HCT116 (cell line): Measurements from ENCODE around the gene WDR76. TPM values are rescaled to one million over a fixed set of nuclear protein-coding genes. Genes with fewer than 3 reads are reported as not detected.

Experiments used
- ATAC-seq: fragments of 200-7000 bp; cut with Tn5 transposase; 2 replicates; pipeline ENCODE4 v1.9.1; 2020; ENCODE audit warnings: mild to moderate bottlenecking, moderate library complexity
- BruUV-seq: library from RNA; stranded (reverse); fragments of 400-500 nt; replicated peaks from 2 replicates; lab custom pipeline; 2021; lab: Mats Ljungman, UMichigan
- CTCF ChIA-PET: fragments of 300-600 bp; sonication (Branson Sonifier 250); formaldehyde crosslinking; loops from one replicate; lab custom pipeline; 2021; ENCODE audit warnings: antibody characterized with exemption; lab: Charles Lee
- POLR2A ChIA-PET: fragments of 300-600, 350-600 bp; sonication (Branson Sonifier 250); formaldehyde crosslinking; loops from one replicate; lab custom pipeline; 2021; ENCODE audit warnings: antibody characterized with exemption; lab: Charles Lee
- RAD21 ChIA-PET, 2 experiments: fragments of 300-600 bp; sonication (Branson Sonifier 250); formaldehyde crosslinking; loops; one replicate each; lab custom pipeline; 2023; ENCODE audit warnings: low total read pairs in 2 of 2; ENCODE audit not compliant: uncharacterized antibody in 2 of 2, unreplicated experiment in 2 of 2, low non-redundant PET in 1 of 2; lab: Charles Lee
- DNase-seq: peaks from one replicate; pipeline ENCODE4 v3.0.0-alpha.2; 2010; ENCODE audit warnings: low read depth, low spot score
- H2AFZ ChIP-seq: fragments of 200-600 bp; shearing (Covaris generic), sonication (generic); 2 replicates; pipeline ENCODE4 v1.6.1; 2017; ENCODE audit warnings: low read depth, mixed run types, mixed read lengths, antibody characterized with exemption, low read length; ENCODE audit not compliant: poor library complexity, severe bottlenecking
- H3K27ac ChIP-seq: 2 replicates; pipeline ENCODE4 v1.5.1; 2012; ENCODE audit warnings: low read depth, low read length
- H3K27me3 ChIP-seq: fragments of 200-600 bp; sonication (generic); 2 replicates; pipeline ENCODE4 v1.6.1; 2016; ENCODE audit warnings: mixed run types, low read length, mixed read lengths; ENCODE audit not compliant: insufficient read depth
- H3K36me3 ChIP-seq, 2 experiments: fragments of 200-500 bp in 1 of 2; fragments of 200-600 bp in 1 of 2; sonication (Bioruptor generic) in 1 of 2; sonication (generic) in 1 of 2; 2 replicates each; pipeline versions ENCODE4 v1.5.1 to v1.6.1; 2014 to 2016; ENCODE audit warnings: low read length in 2 of 2, inconsistent platforms in 1 of 2, mixed read lengths in 1 of 2, mixed run types in 1 of 2; ENCODE audit not compliant: insufficient read depth in 2 of 2, control insufficient read depth in 1 of 2
- H3K4me1 ChIP-seq, 2 experiments: fragments of 200-600 bp in 1 of 2; sonication (generic) in 1 of 2; 2 replicates each; pipeline versions ENCODE4 v1.5.1 to v1.6.1; 2012 to 2017; ENCODE audit warnings: low read length in 2 of 2, inconsistent platforms in 1 of 2, mild to moderate bottlenecking in 1 of 2, mixed read lengths in 1 of 2, mixed run types in 1 of 2, moderate library complexity in 1 of 2; ENCODE audit not compliant: insufficient read depth in 2 of 2, control insufficient read depth in 1 of 2
- H3K4me2 ChIP-seq: fragments of 200-600 bp; sonication (generic); 2 replicates; pipeline ENCODE4 v1.6.1; 2017; ENCODE audit warnings: mixed run types, low read length, mixed read lengths
- H3K4me3 ChIP-seq, 2 experiments: fragments of 200-600 bp in 1 of 2; sonication (generic) in 1 of 2; replicated peaks in 1 of 2; 2 replicates each; pipeline ENCODE4 v1.5.1; 2011 to 2016; ENCODE audit warnings: low read length in 2 of 2, control low read depth in 1 of 2, low read depth in 1 of 2, mild to moderate bottlenecking in 1 of 2, mixed read lengths in 1 of 2, mixed run types in 1 of 2
- H3K79me2 ChIP-seq: fragments of 200-600 bp; sonication (generic); 2 replicates; pipeline ENCODE4 v1.6.1; 2017; ENCODE audit warnings: mild to moderate bottlenecking, mixed run types, low read length, moderate library complexity, mixed read lengths; ENCODE audit not compliant: insufficient read depth
- H3K9ac ChIP-seq: fragments of 200-600 bp; sonication (generic); 2 replicates; pipeline ENCODE4 v1.6.1; 2016; ENCODE audit warnings: low read length, mixed read lengths
- H3K9me2 ChIP-seq: fragments of 200-600 bp; sonication (generic), shearing (Covaris generic); 2 replicates; pipeline ENCODE4 v1.6.1; 2017; ENCODE audit warnings: mixed run types, mild to moderate bottlenecking, moderate library complexity; ENCODE audit not compliant: insufficient read depth
- H3K9me3 ChIP-seq, 2 experiments: fragments of 200-500 bp in 1 of 2; fragments of 200-600 bp in 1 of 2; sonication (Bioruptor generic) in 1 of 2; sonication (generic) in 1 of 2; 2 replicates each; pipeline ENCODE4 v1.6.1; 2014 to 2017; ENCODE audit warnings: low read length in 2 of 2, mixed read lengths in 2 of 2, inconsistent platforms in 1 of 2, low read depth in 1 of 2, mild to moderate bottlenecking in 1 of 2, mixed run types in 1 of 2, moderate library complexity in 1 of 2; ENCODE audit not compliant: control insufficient read depth in 1 of 2, insufficient read depth in 1 of 2
- H4K20me1 ChIP-seq: fragments of 200-600 bp; sonication (generic), shearing (Covaris generic); 2 replicates; pipeline ENCODE4 v1.6.1; 2017; ENCODE audit warnings: mixed run types, mild to moderate bottlenecking, moderate library complexity; ENCODE audit not compliant: insufficient read depth
- EGR1 ChIP-seq: IDR thresholded peaks from 2 replicates; pipeline ENCODE4 v1.6.1; 2012; ENCODE audit warnings: low read depth
- ELF1 ChIP-seq: IDR thresholded peaks from 2 replicates; pipeline ENCODE4 v1.6.1; 2012; ENCODE audit warnings: low read depth, borderline replicate concordance
- FOSL1 ChIP-seq: IDR thresholded peaks from 2 replicates; pipeline ENCODE4 v1.6.1; 2012; ENCODE audit warnings: low read depth
- RAD21 ChIP-seq: IDR thresholded peaks from 2 replicates; pipeline ENCODE4 v1.6.1; 2012; ENCODE audit warnings: low read depth, mild to moderate bottlenecking
- SIN3A ChIP-seq: IDR thresholded peaks from 2 replicates; pipeline ENCODE4 v1.6.1; 2012; ENCODE audit warnings: low read depth
- YY1 ChIP-seq: IDR thresholded peaks from 2 replicates; pipeline ENCODE4 v1.6.1; 2011; ENCODE audit warnings: low read length, low read depth, moderate library complexity, mild to moderate bottlenecking; ENCODE audit not compliant: insufficient replicate concordance; ENCODE audit errors: extremely low read depth
- intact Hi-C: fragments of 100-400 bp; cut with micrococcal nuclease; formaldehyde crosslinking; loops from 2 replicates; pipeline ENCODE4 v1.10.0; 2022
- total RNA-seq: library from RNA; stranded (reverse); gene quantifications from one replicate; pipeline ENCODE4 v1.2.1, GENCODE V29; 2021; ENCODE audit not compliant: unreplicated experiment
- TF ChIP-seq, protein P1 (sequence below): IDR thresholded peaks from 2 replicates; pipeline ENCODE4 v1.6.1; 2011; ENCODE audit warnings: mild to moderate bottlenecking, low read length, moderate library complexity; ENCODE audit not compliant: insufficient replicate concordance; ENCODE audit errors: extremely low read depth
- TF ChIP-seq, protein P2 (sequence below), 3 experiments: fragments of 200-600 bp in 1 of 3; sonication (generic) in 1 of 3; IDR thresholded peaks in 2 of 3; conservative IDR thresholded peaks in 1 of 3; 2 replicates each; pipeline ENCODE4 v1.5.1; 2012 to 2017; ENCODE audit warnings: low read depth in 2 of 3, low read length in 2 of 3, antibody characterized with exemption in 1 of 3, borderline replicate concordance in 1 of 3, control low read depth in 1 of 3, mild to moderate bottlenecking in 1 of 3, mixed read lengths in 1 of 3, mixed run types in 1 of 3, moderate library complexity in 1 of 3; ENCODE audit not compliant: insufficient read depth in 1 of 3

WDR76 gene
- total RNA-seq, 1 experiment from 2014 or later = 33.0 TPM

DNA sequence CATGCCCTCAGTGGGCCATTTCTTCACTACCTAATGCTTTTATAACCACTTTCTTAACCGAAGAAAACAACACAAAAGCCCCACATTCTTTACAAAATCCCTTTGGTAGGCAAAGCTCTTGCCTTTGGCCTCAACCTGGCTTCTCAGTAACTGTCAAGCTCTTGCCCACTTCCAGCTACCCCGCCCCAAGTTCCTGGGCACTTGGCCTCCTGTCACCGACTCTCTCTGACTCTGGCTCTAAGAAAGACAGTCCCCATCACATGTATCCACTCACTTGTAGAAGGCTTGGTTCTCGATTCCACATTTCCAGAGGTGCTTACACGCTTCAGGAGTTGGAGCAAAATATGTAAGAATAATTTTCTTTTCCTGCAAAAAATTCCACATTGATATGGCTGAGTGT is 61.1 kb downstream of the WDR76 start:
- H2AFZ ChIP-seq = no peak overlapping the region
- H3K4me3 ChIP-seq = no peak overlapping the region
- DNase-seq = no peak
- no peak for TF ChIP-seq ELF1
- TF ChIP-seq FOSL1 = no peak
- TF ChIP-seq, protein P1, sequence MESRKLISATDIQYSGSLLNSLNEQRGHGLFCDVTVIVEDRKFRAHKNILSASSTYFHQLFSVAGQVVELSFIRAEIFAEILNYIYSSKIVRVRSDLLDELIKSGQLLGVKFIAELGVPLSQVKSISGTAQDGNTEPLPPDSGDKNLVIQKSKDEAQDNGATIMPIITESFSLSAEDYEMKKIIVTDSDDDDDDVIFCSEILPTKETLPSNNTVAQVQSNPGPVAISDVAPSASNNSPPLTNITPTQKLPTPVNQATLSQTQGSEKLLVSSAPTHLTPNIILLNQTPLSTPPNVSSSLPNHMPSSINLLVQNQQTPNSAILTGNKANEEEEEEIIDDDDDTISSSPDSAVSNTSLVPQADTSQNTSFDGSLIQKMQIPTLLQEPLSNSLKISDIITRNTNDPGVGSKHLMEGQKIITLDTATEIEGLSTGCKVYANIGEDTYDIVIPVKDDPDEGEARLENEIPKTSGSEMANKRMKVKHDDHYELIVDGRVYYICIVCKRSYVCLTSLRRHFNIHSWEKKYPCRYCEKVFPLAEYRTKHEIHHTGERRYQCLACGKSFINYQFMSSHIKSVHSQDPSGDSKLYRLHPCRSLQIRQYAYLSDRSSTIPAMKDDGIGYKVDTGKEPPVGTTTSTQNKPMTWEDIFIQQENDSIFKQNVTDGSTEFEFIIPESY = no peak
- TF ChIP-seq YY1 = no peak
- no peak for TF ChIP-seq SIN3A
- TF ChIP-seq EGR1 = no peak
- TF ChIP-seq, protein P2, sequence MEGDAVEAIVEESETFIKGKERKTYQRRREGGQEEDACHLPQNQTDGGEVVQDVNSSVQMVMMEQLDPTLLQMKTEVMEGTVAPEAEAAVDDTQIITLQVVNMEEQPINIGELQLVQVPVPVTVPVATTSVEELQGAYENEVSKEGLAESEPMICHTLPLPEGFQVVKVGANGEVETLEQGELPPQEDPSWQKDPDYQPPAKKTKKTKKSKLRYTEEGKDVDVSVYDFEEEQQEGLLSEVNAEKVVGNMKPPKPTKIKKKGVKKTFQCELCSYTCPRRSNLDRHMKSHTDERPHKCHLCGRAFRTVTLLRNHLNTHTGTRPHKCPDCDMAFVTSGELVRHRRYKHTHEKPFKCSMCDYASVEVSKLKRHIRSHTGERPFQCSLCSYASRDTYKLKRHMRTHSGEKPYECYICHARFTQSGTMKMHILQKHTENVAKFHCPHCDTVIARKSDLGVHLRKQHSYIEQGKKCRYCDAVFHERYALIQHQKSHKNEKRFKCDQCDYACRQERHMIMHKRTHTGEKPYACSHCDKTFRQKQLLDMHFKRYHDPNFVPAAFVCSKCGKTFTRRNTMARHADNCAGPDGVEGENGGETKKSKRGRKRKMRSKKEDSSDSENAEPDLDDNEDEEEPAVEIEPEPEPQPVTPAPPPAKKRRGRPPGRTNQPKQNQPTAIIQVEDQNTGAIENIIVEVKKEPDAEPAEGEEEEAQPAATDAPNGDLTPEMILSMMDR (IDR thresholded peaks at IDR 0.05 in 2 of 3, conservative IDR thresholded peaks at IDR 0.05 in 1 of 3; ENCODE audit: borderline replicate concordance in 1 of 3, insufficient read depth in 1 of 3, low read depth in 2 of 3, low read length in 2 of 3) = no peak
- TF ChIP-seq RAD21 = no peak
- H3K4me1 ChIP-seq = no peaks in the 10 kb centered on the region
- intact Hi-C loops = no loop called here
- H3K27ac ChIP-seq = no peak overlapping the region
- no peak for ATAC-seq
- POLR2A ChIA-PET = no interaction called here
- no peaks in the 10 kb centered on the region for H3K27me3 ChIP-seq
- no peaks in the 10 kb centered on the region for H3K9me2 ChIP-seq
- no peak overlapping the region for H3K4me2 ChIP-seq
- CTCF ChIA-PET = no interaction called here
- no peaks in the 10 kb centered on the region for H3K9me3 ChIP-seq
- peaks cover 7 to 20% of the 10 kb centered on the region in 2 experiments; a peak in 3 of 4 replicates for H3K36me3 ChIP-seq
- RAD21 ChIA-PET = no interaction called here
- no peak overlapping the region for H3K9ac ChIP-seq
- BruUV-seq = no TSS peak
- no peaks in the 10 kb centered on the region for H3K79me2 ChIP-seq
- H4K20me1 ChIP-seq = no peaks in the 10 kb centered on the region
